SK-N-SH (cell line): ENCODE measurements around the gene SLF2. TPM values are rescaled to one million over a fixed set of nuclear protein-coding genes. Genes with fewer than 3 reads are reported as not detected.

Experiments used
- CTCF ChIA-PET: fragments of 300-600, 350-600 bp; formaldehyde crosslinking; extraction: SDS; loops from one replicate; lab custom pipeline; 2021; lab: Yijun Ruan, JAX
- POLR2A ChIA-PET: fragments of 350-600 bp; sonication (Branson Sonifier 250); formaldehyde crosslinking; extraction: SDS; loops from one replicate; lab custom pipeline; 2020; ENCODE audit warnings: antibody characterized with exemption, inconsistent platforms; lab: Yijun Ruan, JAX
- DNase-seq: peaks from one replicate; pipeline ENCODE4 v3.0.0; 2012
- H2AFZ ChIP-seq: fragments of 200-600 bp; sonication (generic); 2 replicates; pipeline ENCODE4 v1.8.1; 2016; ENCODE audit warnings: antibody characterized with exemption, mild to moderate bottlenecking, low read depth
- H3F3A ChIP-seq: fragments of 200-600 bp; sonication (generic); replicated peaks from 2 replicates; pipeline ENCODE3; 2016; ENCODE audit warnings: antibody characterized with exemption, mild to moderate bottlenecking; ENCODE audit not compliant: insufficient read depth
- H3K27ac ChIP-seq, 2 experiments: fragments of 200-500 bp in 1 of 2; fragments of 200-600 bp in 1 of 2; sonication (Bioruptor generic) in 1 of 2; sonication (generic), shearing (Covaris generic) in 1 of 2; 2 replicates each; pipeline versions ENCODE4 v1.5.1 to v1.6.1; 2014 to 2016; ENCODE audit warnings: low read depth in 2 of 2, inconsistent platforms in 1 of 2, low read length in 1 of 2, mild to moderate bottlenecking in 1 of 2, mixed read lengths in 1 of 2
- H3K27me3 ChIP-seq: fragments of 200-600 bp; sonication (generic), shearing (Covaris generic); 2 replicates; pipeline ENCODE4 v1.6.1; 2016; ENCODE audit warnings: mixed run types; ENCODE audit not compliant: insufficient read depth
- H3K36me3 ChIP-seq, 2 experiments: fragments of 200-500 bp in 1 of 2; fragments of 200-600 bp in 1 of 2; sonication (Bioruptor generic) in 1 of 2; sonication (generic) in 1 of 2; replicated peaks in 1 of 2; 2 replicates each; pipeline versions ENCODE3 to v1.5.1; 2014 to 2016; ENCODE audit warnings: low read length in 1 of 2, mild to moderate bottlenecking in 1 of 2; ENCODE audit not compliant: insufficient read depth in 2 of 2, control insufficient read depth in 1 of 2
- H3K4me1 ChIP-seq, 2 experiments: fragments of 200-500 bp in 1 of 2; fragments of 200-600 bp in 1 of 2; sonication (Bioruptor generic) in 1 of 2; sonication (generic), shearing (Covaris generic) in 1 of 2; 2 replicates each; pipeline versions ENCODE4 v1.5.1 to v1.6.1; 2014 to 2016; ENCODE audit warnings: low read depth in 1 of 2, low read length in 1 of 2, mixed run types in 1 of 2; ENCODE audit not compliant: insufficient read depth in 2 of 2, control insufficient read depth in 1 of 2
- H3K4me2 ChIP-seq: fragments of 200-600 bp; sonication (generic), shearing (Covaris generic); 2 replicates; pipeline ENCODE4 v1.6.1; 2017; ENCODE audit warnings: mixed run types
- H3K4me3 ChIP-seq, 2 experiments: fragments of 200-500 bp in 1 of 2; fragments of 200-600 bp in 1 of 2; sonication (Bioruptor generic) in 1 of 2; sonication (generic), shearing (Covaris generic) in 1 of 2; 2 replicates each; pipeline versions ENCODE4 v1.5.1 to v1.8.1; 2014 to 2016; ENCODE audit warnings: low read depth in 2 of 2, inconsistent platforms in 1 of 2, low read length in 1 of 2, mild to moderate bottlenecking in 1 of 2, mixed read lengths in 1 of 2, moderate library complexity in 1 of 2
- H3K79me2 ChIP-seq: fragments of 200-600 bp; sonication (generic); 2 replicates; pipeline ENCODE4 v1.8.1; 2017; ENCODE audit warnings: mild to moderate bottlenecking; ENCODE audit not compliant: insufficient read depth
- H3K9ac ChIP-seq: fragments of 200-600 bp; sonication (generic); 2 replicates; pipeline ENCODE4 v1.6.1; 2017; ENCODE audit warnings: mixed run types
- H3K9me2 ChIP-seq: fragments of 200-600 bp; sonication (generic); 2 replicates; pipeline ENCODE4 v1.6.1; 2017; ENCODE audit warnings: mixed run types
- H3K9me3 ChIP-seq: fragments of 200-600 bp; sonication (generic); 2 replicates; pipeline ENCODE4 v1.6.1; 2017; ENCODE audit warnings: mixed run types, mild to moderate bottlenecking, moderate library complexity
- H4K20me1 ChIP-seq: fragments of 200-600 bp; sonication (generic); 2 replicates; pipeline ENCODE4 v1.6.1; 2017; ENCODE audit warnings: mild to moderate bottlenecking, mixed run types; ENCODE audit not compliant: insufficient read depth
- CHD2 ChIP-seq: fragments of 150-350 bp; IDR thresholded peaks from 2 replicates; pipeline ENCODE4 v1.6.1; 2018; ENCODE audit warnings: low read length; ENCODE audit not compliant: partially characterized antibody
- ELF1 ChIP-seq: IDR thresholded peaks from 2 replicates; pipeline ENCODE4 v1.4.0; 2012
- FOSL2 ChIP-seq: IDR thresholded peaks from 2 replicates; pipeline ENCODE4 v1.4.0; 2012; ENCODE audit warnings: low read depth, mild to moderate bottlenecking, moderate library complexity, borderline replicate concordance
- GABPA ChIP-seq: IDR thresholded peaks from 2 replicates; pipeline ENCODE4 v1.4.0; 2012; ENCODE audit warnings: low read depth, mild to moderate bottlenecking
- NRF1 ChIP-seq: IDR thresholded peaks from 2 replicates; pipeline ENCODE4 v1.6.1; 2012; ENCODE audit warnings: low read depth, mild to moderate bottlenecking, low read length
- RAD21 ChIP-seq: IDR thresholded peaks from 2 replicates; pipeline ENCODE4 v1.6.1; 2012; ENCODE audit warnings: mild to moderate bottlenecking, low read length
- RCOR1 ChIP-seq: fragments of 150-350 bp; IDR thresholded peaks from 2 replicates; pipeline ENCODE4 v1.6.1; 2017; ENCODE audit warnings: antibody characterized with exemption, low read length
- RFX5 ChIP-seq: IDR thresholded peaks from 2 replicates; pipeline ENCODE4 v1.6.1; 2012; ENCODE audit warnings: mild to moderate bottlenecking, improper control_type of control experiment, low read length
- SIN3A ChIP-seq: IDR thresholded peaks from 2 replicates; pipeline ENCODE4 v1.6.1; 2012; ENCODE audit warnings: low read depth, mild to moderate bottlenecking, low read length, moderate library complexity, borderline replicate concordance
- TAF1 ChIP-seq: IDR thresholded peaks from 2 replicates; pipeline ENCODE4 v1.6.1; 2012; ENCODE audit warnings: low read depth, mild to moderate bottlenecking, low read length, moderate library complexity, borderline replicate concordance
- TCF12 ChIP-seq: IDR thresholded peaks from 2 replicates; pipeline ENCODE4 v1.4.0; 2012
- WGBS: methylation state at CpG from one replicate; pipeline ENCODE4 v1.1.6; 2017; ENCODE audit warnings: low lambda C conversion rate; 5-methylcytosine and 5-hydroxymethylcytosine counted together
- polyA plus RNA-seq, 3 experiments: library from polyadenylated mRNA; depleted of rRNA; stranded (reverse); fragments of >200 nt; gene quantifications; 2 replicates each; pipeline ENCODE4 v1.2.3, GENCODE V29; 2012
- TF ChIP-seq, protein P1 (sequence below): IDR thresholded peaks from 2 replicates; pipeline ENCODE4 v1.4.0; 2012; ENCODE audit warnings: low read depth, borderline replicate concordance
- TF ChIP-seq, protein P2 (sequence below): IDR thresholded peaks from 2 replicates; pipeline ENCODE4 v1.6.1; 2012; ENCODE audit warnings: mild to moderate bottlenecking, low read depth, low read length, moderate library complexity
- TF ChIP-seq, protein P3 (sequence below): fragments of 150-350 bp; IDR thresholded peaks from 2 replicates; pipeline ENCODE4 v1.6.1; 2017; ENCODE audit warnings: antibody characterized with exemption, low read length, low read depth, borderline replicate concordance

SLF2 gene
- polyA plus RNA-seq, 1 of the 3 experiments (the other 2 are of a cell fraction), result 6.3 TPM

DNA sequence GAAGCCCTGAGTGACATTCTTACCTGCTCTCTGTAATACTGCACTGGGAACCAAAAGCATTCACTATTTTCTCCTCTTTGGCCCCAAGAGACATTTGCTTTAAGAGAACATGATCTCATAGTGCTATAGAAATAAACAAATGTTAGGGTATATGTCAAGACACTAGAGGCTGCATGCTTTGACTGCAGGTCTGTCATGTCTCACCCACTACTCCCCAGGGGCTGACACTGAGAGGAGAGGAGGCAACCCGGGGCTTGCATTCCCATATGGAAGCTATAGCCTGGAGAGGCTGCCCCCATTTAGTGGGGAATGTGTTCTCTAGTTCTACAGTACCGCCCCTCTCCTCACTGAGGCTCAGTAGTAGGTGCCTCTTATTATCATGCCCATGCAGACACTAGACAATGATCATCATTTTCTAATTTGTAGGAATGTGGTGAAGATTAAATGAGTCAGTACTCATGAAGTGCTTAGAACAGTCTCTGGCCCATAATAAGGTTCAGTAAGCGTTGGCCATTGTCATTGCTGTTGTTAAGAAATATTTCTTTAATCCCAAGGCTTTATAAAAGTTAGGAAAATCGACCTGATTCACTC is 4.9 kb upstream of the SLF2 start (continued):
- TF ChIP-seq, protein P1, sequence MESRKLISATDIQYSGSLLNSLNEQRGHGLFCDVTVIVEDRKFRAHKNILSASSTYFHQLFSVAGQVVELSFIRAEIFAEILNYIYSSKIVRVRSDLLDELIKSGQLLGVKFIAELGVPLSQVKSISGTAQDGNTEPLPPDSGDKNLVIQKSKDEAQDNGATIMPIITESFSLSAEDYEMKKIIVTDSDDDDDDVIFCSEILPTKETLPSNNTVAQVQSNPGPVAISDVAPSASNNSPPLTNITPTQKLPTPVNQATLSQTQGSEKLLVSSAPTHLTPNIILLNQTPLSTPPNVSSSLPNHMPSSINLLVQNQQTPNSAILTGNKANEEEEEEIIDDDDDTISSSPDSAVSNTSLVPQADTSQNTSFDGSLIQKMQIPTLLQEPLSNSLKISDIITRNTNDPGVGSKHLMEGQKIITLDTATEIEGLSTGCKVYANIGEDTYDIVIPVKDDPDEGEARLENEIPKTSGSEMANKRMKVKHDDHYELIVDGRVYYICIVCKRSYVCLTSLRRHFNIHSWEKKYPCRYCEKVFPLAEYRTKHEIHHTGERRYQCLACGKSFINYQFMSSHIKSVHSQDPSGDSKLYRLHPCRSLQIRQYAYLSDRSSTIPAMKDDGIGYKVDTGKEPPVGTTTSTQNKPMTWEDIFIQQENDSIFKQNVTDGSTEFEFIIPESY, result no peak
- TF ChIP-seq CHD2 (no peak), NRF1 (no peak), RCOR1 (no peak), RFX5 (no peak)
- TF ChIP-seq, protein P2, sequence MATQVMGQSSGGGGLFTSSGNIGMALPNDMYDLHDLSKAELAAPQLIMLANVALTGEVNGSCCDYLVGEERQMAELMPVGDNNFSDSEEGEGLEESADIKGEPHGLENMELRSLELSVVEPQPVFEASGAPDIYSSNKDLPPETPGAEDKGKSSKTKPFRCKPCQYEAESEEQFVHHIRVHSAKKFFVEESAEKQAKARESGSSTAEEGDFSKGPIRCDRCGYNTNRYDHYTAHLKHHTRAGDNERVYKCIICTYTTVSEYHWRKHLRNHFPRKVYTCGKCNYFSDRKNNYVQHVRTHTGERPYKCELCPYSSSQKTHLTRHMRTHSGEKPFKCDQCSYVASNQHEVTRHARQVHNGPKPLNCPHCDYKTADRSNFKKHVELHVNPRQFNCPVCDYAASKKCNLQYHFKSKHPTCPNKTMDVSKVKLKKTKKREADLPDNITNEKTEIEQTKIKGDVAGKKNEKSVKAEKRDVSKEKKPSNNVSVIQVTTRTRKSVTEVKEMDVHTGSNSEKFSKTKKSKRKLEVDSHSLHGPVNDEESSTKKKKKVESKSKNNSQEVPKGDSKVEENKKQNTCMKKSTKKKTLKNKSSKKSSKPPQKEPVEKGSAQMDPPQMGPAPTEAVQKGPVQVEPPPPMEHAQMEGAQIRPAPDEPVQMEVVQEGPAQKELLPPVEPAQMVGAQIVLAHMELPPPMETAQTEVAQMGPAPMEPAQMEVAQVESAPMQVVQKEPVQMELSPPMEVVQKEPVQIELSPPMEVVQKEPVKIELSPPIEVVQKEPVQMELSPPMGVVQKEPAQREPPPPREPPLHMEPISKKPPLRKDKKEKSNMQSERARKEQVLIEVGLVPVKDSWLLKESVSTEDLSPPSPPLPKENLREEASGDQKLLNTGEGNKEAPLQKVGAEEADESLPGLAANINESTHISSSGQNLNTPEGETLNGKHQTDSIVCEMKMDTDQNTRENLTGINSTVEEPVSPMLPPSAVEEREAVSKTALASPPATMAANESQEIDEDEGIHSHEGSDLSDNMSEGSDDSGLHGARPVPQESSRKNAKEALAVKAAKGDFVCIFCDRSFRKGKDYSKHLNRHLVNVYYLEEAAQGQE, result no peak

DNA sequence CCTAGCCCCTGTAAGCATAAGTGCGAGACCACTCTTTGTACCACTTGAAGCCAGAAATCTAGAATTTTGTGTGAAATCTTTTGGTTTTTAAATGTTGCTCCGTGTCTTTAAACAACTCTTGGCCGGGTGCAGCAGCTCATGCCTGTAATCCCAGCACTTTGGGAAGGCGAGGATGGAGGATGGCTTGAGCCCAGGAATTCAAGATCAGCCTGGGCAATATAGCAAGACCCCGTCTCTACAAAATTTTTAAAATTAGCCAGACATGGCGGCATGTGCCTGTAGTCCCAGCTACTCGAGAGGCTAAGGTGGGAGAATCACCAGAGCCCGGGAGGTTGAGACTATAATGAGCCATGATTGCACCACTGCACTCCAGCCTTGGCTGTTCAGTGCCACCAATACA is 4.4 kb upstream of the SLF2 start:
- Histone ChIP-seq H3K79me2 (peaks cover 5% of the 10 kb centered on the region), H3K27me3 (no peaks in the 10 kb centered on the region), H3K4me3 (no peak overlapping the region), H3K9me2 (no peaks in the 10 kb centered on the region), H3K36me3 (no peaks in the 10 kb centered on the region), H3K9me3 (no peaks in the 10 kb centered on the region), H4K20me1 (peaks cover 1% of the 10 kb centered on the region), H3K4me2 (no peak overlapping the region), H3K4me1 (peaks cover 12 to 13% of the 10 kb centered on the region in 2 experiments; a peak in 3 of 4 replicates), H3F3A (peaks cover 3% of the 10 kb centered on the region), H3K9ac (no peak overlapping the region), H2AFZ (no peak overlapping the region), H3K27ac (no peak overlapping the region)
- WGBS, result 97% methylated on average over 7 of the region's 8 CpGs
- POLR2A ChIA-PET, result no interaction called here
- TF ChIP-seq FOSL2, result no peak
- no peak for TF ChIP-seq TAF1
- TF ChIP-seq TCF12, result no peak
- TF ChIP-seq, protein P3, sequence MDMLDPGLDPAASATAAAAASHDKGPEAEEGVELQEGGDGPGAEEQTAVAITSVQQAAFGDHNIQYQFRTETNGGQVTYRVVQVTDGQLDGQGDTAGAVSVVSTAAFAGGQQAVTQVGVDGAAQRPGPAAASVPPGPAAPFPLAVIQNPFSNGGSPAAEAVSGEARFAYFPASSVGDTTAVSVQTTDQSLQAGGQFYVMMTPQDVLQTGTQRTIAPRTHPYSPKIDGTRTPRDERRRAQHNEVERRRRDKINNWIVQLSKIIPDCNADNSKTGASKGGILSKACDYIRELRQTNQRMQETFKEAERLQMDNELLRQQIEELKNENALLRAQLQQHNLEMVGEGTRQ, result no peak
- no peak for TF ChIP-seq SIN3A
- no peak for TF ChIP-seq GABPA
- TF ChIP-seq ELF1, result no peak
- TF ChIP-seq RAD21, result no peak
- no peak for DNase-seq
- CTCF ChIA-PET, result no interaction called here
